MM.1S (cell line): ENCODE results near the gene SLC29A1.

Source experiments
- DNase-seq: peaks from one replicate; pipeline ENCODE4 v3.0.0-alpha.2; 2015
- H2AFZ ChIP-seq: fragments of 300-600 bp; sonication (generic); 2 replicates; pipeline ENCODE4 v1.6.0; 2016; ENCODE audit warnings: antibody characterized with exemption, low read length
- H3F3A ChIP-seq: fragments of 300-600 bp; sonication (generic); 2 replicates; pipeline ENCODE4 v1.6.1; 2016; ENCODE audit warnings: mild to moderate bottlenecking, antibody characterized with exemption, low read length, moderate library complexity, mixed read lengths; ENCODE audit not compliant: insufficient read depth
- H3K27ac ChIP-seq: fragments of 300-600 bp; sonication (generic); 2 replicates; pipeline ENCODE4 v1.5.1; 2016; ENCODE audit warnings: mild to moderate bottlenecking, low read length
- H3K27me3 ChIP-seq: fragments of 300-600 bp; sonication (generic); replicated peaks from 2 replicates; pipeline ENCODE4 v1.6.0; 2016; ENCODE audit warnings: low read length; ENCODE audit not compliant: insufficient read depth
- H3K36me3 ChIP-seq: fragments of 300-600 bp; sonication (generic); replicated peaks from 2 replicates; pipeline ENCODE4 v1.6.1; 2016; ENCODE audit warnings: mild to moderate bottlenecking, low read length, mixed read lengths; ENCODE audit not compliant: insufficient read depth
- H3K4me1 ChIP-seq: fragments of 300-600 bp; sonication (generic); 2 replicates; pipeline ENCODE4 v1.6.1; 2016; ENCODE audit warnings: low read length, mixed read lengths
- H3K4me2 ChIP-seq: fragments of 300-600 bp; sonication (generic); 2 replicates; pipeline ENCODE4 v1.6.0; 2016; ENCODE audit warnings: low read depth, low read length
- H3K4me3 ChIP-seq: fragments of 300-600 bp; sonication (generic); 2 replicates; pipeline ENCODE4 v1.5.1; 2016; ENCODE audit warnings: low read length, mixed read lengths
- H3K79me2 ChIP-seq: fragments of 300-600 bp; sonication (generic); 2 replicates; pipeline ENCODE4 v1.6.1; 2016; ENCODE audit warnings: mixed run types, low read length, mixed read lengths
- H3K9ac ChIP-seq: fragments of 300-600 bp; sonication (generic); 2 replicates; pipeline ENCODE4 v1.6.1; 2016; ENCODE audit warnings: low read length, mixed read lengths
- H3K9me2 ChIP-seq: fragments of 300-600 bp; sonication (generic); replicated peaks from 2 replicates; pipeline ENCODE4 v1.6.1; 2016; ENCODE audit warnings: mild to moderate bottlenecking, low read length, mixed read lengths; ENCODE audit not compliant: insufficient read depth
- H3K9me3 ChIP-seq: fragments of 300-600 bp; sonication (generic); replicated peaks from 2 replicates; pipeline ENCODE4 v1.6.1; 2016; ENCODE audit warnings: mild to moderate bottlenecking, low read length, mixed read lengths; ENCODE audit not compliant: insufficient read depth
- H4K20me1 ChIP-seq: fragments of 300-600 bp; sonication (generic); 2 replicates; pipeline ENCODE4 v1.6.1; 2016; ENCODE audit warnings: mild to moderate bottlenecking, low read length, moderate library complexity, mixed read lengths; ENCODE audit not compliant: insufficient read depth
- EZH2 ChIP-seq: fragments of 300-600 bp; sonication (generic); optimal IDR thresholded peaks from 2 replicates; pipeline ENCODE3; 2017; ENCODE audit warnings: low read depth, mild to moderate bottlenecking, antibody characterized with exemption, low read length, mixed read lengths
- EZH2phosphoT487 ChIP-seq: fragments of 300-600 bp; sonication (generic); IDR thresholded peaks from 2 replicates; pipeline ENCODE4 v1.6.1; 2018; ENCODE audit warnings: antibody characterized with exemption, low read length
- TF ChIP-seq, protein P1 (sequence below): fragments of 300-600 bp; sonication (generic); IDR thresholded peaks from 2 replicates; pipeline ENCODE4 v1.5.1; 2016; ENCODE audit warnings: antibody characterized with exemption, low read length, mixed read lengths

SLC29A1 gene

DNA sequence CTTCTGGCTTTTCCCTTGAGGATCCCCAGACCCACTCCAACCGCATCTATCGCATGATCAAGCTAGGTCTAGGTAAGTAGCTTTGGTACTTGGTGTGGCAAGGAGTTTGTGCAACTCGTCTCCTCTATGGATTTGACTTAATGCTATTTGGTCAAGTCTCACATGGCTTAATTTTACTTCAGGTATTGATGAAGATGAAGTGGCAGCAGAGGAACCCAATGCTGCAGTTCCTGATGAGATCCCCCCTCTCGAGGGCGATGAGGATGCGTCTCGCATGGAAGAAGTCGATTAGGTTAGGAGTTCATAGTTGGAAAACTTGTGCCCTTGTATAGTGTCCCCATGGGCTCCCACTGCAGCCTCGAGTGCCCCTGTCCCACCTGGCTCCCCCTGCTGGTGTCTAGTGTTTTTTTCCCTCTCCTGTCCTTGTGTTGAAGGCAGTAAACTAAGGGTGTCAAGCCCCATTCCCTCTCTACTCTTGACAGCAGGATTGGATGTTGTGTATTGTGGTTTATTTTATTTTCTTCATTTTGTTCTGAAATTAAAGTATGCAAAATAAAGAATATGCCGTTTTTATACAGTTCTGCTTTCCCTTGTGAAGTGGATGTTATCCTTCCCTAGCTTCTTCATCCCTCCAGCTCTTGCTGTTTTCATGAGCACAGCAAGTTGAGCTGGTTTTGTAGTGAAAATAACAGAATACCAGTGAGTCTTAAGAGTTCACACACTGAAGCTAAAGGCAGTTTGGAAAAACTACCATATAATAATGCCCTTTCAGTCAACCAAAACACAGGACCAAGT is 30.1 kb downstream of the SLC29A1 start:
- Histone ChIP-seq H3K9me3 (no peaks in the 10 kb centered on the region), H3F3A (peaks cover 89% of the 10 kb centered on the region), H3K4me1 (peaks cover 48% of the 10 kb centered on the region), H3K36me3 (peaks cover 20% of the 10 kb centered on the region), H3K27ac (no peak overlapping the region; the same call in 1 of the 2 replicates), H3K79me2 (peaks cover 75% of the 10 kb centered on the region), H2AFZ (no peak overlapping the region), H3K9me2 (no peaks in the 10 kb centered on the region), H4K20me1 (peaks cover 60% of the 10 kb centered on the region), H3K4me3 (no peak overlapping the region), H3K9ac (no peak overlapping the region), H3K27me3 (no peaks in the 10 kb centered on the region), H3K4me2 (no peak overlapping the region)
- peak; percentile 39 for DNase-seq
- TF ChIP-seq EZH2 = no peak
- no peak for TF ChIP-seq EZH2phosphoT487
- TF ChIP-seq, protein P1, sequence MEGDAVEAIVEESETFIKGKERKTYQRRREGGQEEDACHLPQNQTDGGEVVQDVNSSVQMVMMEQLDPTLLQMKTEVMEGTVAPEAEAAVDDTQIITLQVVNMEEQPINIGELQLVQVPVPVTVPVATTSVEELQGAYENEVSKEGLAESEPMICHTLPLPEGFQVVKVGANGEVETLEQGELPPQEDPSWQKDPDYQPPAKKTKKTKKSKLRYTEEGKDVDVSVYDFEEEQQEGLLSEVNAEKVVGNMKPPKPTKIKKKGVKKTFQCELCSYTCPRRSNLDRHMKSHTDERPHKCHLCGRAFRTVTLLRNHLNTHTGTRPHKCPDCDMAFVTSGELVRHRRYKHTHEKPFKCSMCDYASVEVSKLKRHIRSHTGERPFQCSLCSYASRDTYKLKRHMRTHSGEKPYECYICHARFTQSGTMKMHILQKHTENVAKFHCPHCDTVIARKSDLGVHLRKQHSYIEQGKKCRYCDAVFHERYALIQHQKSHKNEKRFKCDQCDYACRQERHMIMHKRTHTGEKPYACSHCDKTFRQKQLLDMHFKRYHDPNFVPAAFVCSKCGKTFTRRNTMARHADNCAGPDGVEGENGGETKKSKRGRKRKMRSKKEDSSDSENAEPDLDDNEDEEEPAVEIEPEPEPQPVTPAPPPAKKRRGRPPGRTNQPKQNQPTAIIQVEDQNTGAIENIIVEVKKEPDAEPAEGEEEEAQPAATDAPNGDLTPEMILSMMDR = peak; percentile 49

DNA sequence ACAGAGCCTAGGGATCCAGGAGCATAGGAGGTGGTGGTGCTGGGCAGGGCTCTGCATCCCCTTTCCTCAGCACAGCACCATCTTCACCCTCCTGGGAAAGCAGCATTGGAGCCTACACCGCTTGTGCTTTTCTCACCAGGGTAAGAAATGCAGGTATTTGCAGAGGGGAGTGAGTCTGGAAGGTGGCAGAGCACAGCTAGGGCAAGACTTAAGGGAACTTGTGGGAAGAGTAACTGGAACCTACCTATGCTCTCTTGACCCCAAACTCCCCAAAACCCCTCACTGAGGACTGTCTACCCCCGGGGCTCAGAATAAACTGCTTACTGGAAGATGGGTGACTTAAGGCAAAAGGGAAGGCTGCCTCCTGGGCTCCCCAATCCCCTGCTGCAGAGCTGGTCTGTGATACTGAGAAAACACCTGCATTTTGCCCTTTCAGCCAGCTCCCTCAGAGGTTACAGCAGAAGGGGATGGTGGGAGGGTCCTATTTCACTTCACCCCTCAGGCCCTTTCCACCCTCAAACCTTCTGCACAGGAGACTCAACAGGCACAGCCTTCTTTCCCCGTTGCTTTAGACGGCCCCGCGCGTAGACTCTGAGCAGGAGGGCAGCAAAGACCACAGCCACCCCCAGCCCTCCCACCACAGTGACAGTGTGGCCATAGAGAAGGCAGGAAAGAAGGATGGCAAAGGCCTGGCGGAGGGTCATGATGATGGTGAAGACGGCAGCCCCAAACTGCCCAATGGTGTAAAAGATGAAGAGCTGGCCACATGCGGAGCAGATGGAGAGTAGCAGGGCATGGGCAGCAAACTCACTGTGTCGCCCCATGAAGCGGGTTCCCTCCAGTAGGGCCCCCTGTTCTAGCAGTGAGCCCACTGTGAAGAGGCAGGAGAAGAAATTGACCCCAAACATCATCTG is 31.1 kb downstream of the SLC29A1 start:
- no peak overlapping the region for H3K9ac ChIP-seq
- peaks cover 50% of the 10 kb centered on the region for H4K20me1 ChIP-seq
- TF ChIP-seq EZH2phosphoT487 (no peak), EZH2 (no peak)
- TF ChIP-seq, protein P1 = no peak
- H3K36me3 ChIP-seq = peaks cover 20% of the 10 kb centered on the region
- peak overlapping the region; percentile 5; the same call in 1 of the 2 replicates for H3K27ac ChIP-seq
- peaks cover 88% of the 10 kb centered on the region for H3F3A ChIP-seq
- no peak overlapping the region for H2AFZ ChIP-seq
- peaks cover 66% of the 10 kb centered on the region for H3K79me2 ChIP-seq
- H3K9me2 ChIP-seq = no peaks in the 10 kb centered on the region
- H3K9me3 ChIP-seq = no peaks in the 10 kb centered on the region
- no peak overlapping the region for H3K4me2 ChIP-seq
- H3K4me1 ChIP-seq = peaks cover 39% of the 10 kb centered on the region
- no peak for DNase-seq
- no peaks in the 10 kb centered on the region for H3K27me3 ChIP-seq
- no peak overlapping the region for H3K4me3 ChIP-seq

DNA sequence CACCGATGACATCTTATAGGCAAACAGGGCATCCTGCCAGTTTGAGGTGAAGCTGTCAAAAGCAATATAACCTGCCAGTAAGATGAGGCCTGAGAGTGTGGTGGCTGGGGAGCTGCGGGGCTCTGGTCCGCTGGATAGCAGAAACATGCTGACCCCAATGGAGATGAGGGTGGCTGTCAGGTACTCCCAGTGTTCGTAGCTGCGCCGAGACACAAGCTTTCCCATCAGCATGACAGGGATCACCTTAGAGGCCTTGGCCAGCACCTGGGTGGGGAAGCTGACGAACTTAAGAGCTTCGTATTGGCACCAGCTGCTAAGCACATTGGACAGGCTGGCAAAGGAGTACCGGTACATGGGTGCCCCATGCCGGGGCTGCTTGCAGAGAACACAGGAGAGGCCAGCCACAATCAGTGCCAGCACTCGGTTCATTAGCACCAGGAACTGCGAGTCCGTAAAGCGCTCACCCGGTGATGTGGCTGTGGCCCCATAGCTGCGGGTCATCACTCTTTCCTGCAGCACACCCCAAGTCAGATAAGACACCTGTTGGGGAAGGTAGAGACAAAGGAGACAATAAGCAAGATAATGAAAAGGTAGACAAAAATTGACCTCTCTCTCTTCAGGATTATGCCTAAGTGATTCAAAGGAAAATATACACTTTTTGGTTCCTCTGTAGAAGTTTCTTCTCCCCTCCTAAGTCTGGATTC is 31.9 kb downstream of the SLC29A1 start:
- Histone ChIP-seq H3K4me2 (peak overlapping the region; percentile 97; the same call in 1 of the 2 replicates), H3F3A (peaks cover 87% of the 10 kb centered on the region), H3K36me3 (peaks cover 20% of the 10 kb centered on the region), H3K27me3 (no peaks in the 10 kb centered on the region), H2AFZ (no peak overlapping the region), H3K79me2 (peaks cover 59% of the 10 kb centered on the region), H3K9me2 (no peaks in the 10 kb centered on the region), H3K4me3 (no peak overlapping the region), H3K9me3 (no peaks in the 10 kb centered on the region), H3K27ac (peak overlapping the region; percentile 64; the same call in 1 of the 2 replicates), H4K20me1 (peaks cover 42% of the 10 kb centered on the region), H3K4me1 (peaks cover 38% of the 10 kb centered on the region), H3K9ac (peak overlapping the region; percentile 91; the same call in 1 of the 2 replicates)
- TF ChIP-seq, protein P1 = no peak
- TF ChIP-seq EZH2phosphoT487 (no peak), EZH2 (no peak)
- peak; percentile 41 for DNase-seq
